Stimulated activated CD4-positive, alpha-beta T cell treated with anti-CD3 and anti-CD28 coated beads, Interleukin-12 subunit alpha, Interleukin-12 subunit beta, amount 100 ng/mL, for 48 hours (primary cell): ENCODE data around the gene ANKRA2.

ENCODE experiments used
- DNase-seq, 3 donors: peaks; one replicate each; pipeline ENCODE4 v3.0.0-alpha.2; 2020; ENCODE audit warnings: low read depth in 2 of 3, low spot score in 1 of 3

Gene ANKRA2

DNA sequence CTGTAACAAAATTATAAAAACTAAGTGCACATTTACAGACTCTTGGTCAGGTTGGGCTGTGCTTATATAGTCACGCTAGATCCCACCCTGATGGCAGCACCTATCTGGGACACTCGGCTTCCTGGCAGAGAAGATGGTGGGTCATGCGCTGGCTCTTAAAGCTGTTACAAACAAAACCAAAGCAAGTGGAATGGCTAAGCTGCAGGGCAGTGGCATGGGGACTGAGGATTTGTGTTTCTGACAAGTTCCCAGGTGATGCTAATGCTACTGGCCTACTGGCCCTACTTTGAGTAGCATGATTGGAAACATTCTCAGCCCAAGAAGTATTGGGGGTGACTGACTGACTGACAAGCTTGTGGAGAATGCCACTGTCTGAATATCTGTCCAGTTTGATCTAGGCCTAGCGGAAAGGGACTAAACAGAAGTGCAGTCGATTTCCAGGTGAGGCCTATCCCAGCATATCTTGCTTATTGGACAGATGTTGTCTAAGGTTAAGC is 58.9 kb downstream of the ANKRA2 start:
- DNase-seq = no peak
